HG03280 (cell line): ENCODE data around the gene TNFAIP8L2.
"Not testable (repeated sequence)": the region's sequence is repeated elsewhere in the genome, so short reads cannot be mapped to it uniquely, and the experiment has no call there.

Source experiments
- ATAC-seq: cut with Tn5 transposase; IDR thresholded peaks from one replicate; pipeline ENCODE4 v1.9.1; 2021; ENCODE audit warnings: mild to moderate bottlenecking, moderate library complexity; ENCODE audit not compliant: unreplicated experiment

Gene TNFAIP8L2

GRCh38 chr1:151187205-151187604 lies 30.8 kb downstream of the TNFAIP8L2 start:
- ATAC-seq: no peak

- not testable (repeated sequence) for ATAC-seq
Measured at GRCh38 chr1:151188667-151189066, 32.2 kb downstream of the TNFAIP8L2 start.

- ATAC-seq: peak; percentile 82
Measured at GRCh38 chr1:151189637-151190445, 33.4 kb downstream of the TNFAIP8L2 start, which contains the start of gene VPS72. Gene VPS72 (minus strand): TSS chr1:151190197. CDS start chr1:151190121, 76 bp downstream.

- no peak for ATAC-seq
Measured at GRCh38 chr1:151192047-151192446, 35.6 kb downstream of the TNFAIP8L2 start.

GRCh38 chr1:151193304-151193703 lies 36.9 kb downstream of the TNFAIP8L2 start:
- ATAC-seq: no peak

- no peak for ATAC-seq
Measured at GRCh38 chr1:151193856-151194255, 37.4 kb downstream of the TNFAIP8L2 start.

GRCh38 chr1:151194894-151195594 lies 38.6 kb downstream of the TNFAIP8L2 start:
- not testable (repeated sequence) for ATAC-seq

- no peak for ATAC-seq
Measured at GRCh38 chr1:151196292-151196800, 39.9 kb downstream of the TNFAIP8L2 start.

- peak; percentile 4 for ATAC-seq
Measured at GRCh38 chr1:151197863-151198253, 41.4 kb downstream of the TNFAIP8L2 start.

- peak; percentile 84 for ATAC-seq
Measured at GRCh38 chr1:151198254-151199127, 42.0 kb downstream of the TNFAIP8L2 start, which contains the start of gene PIP5K1A. Gene PIP5K1A (plus strand): TSS chr1:151198552. CDS start chr1:151198997, 445 bp downstream.

GRCh38 chr1:151199873-151200581 lies 43.6 kb downstream of the TNFAIP8L2 start:
- no peak for ATAC-seq

- ATAC-seq: not testable (repeated sequence)
Measured at GRCh38 chr1:151205381-151205965, 49.0 kb downstream of the TNFAIP8L2 start.
